GM12801 (cell line): ENCODE measurements around the gene RALGAPA2.

Experiments used
- CTCF ChIP-seq: IDR thresholded peaks from one replicate; pipeline ENCODE4 v1.5.1; 2011; ENCODE audit warnings: control low read depth; ENCODE audit not compliant: insufficient read length; ENCODE audit errors: extremely low read depth

RALGAPA2 gene

GRCh38 chr20:20712474-20713243 lies at the start of gene RALGAPA2:
RALGAPA2 (minus strand) TSS chr20:20712644; CDS start chr20:20712480, 164 bp downstream.
- TF ChIP-seq CTCF = no peak

GRCh38 chr20:20761301-20761700 lies 48.9 kb upstream of the RALGAPA2 start:
- no peak for TF ChIP-seq CTCF

- no peak for TF ChIP-seq CTCF
Measured at GRCh38 chr20:20759132-20759531, 46.7 kb upstream of the RALGAPA2 start.

GRCh38 chr20:20755674-20756319 lies 43.4 kb upstream of the RALGAPA2 start:
- no peak for TF ChIP-seq CTCF

- TF ChIP-seq CTCF = no peak
Measured at GRCh38 chr20:20755231-20755630, 42.8 kb upstream of the RALGAPA2 start.

- TF ChIP-seq CTCF = no peak
Measured at GRCh38 chr20:20754714-20755113, 42.3 kb upstream of the RALGAPA2 start.

- no peak for TF ChIP-seq CTCF
Measured at GRCh38 chr20:20752712-20753111, 40.3 kb upstream of the RALGAPA2 start.
